Left ventricle myocardium inferior (tissue), 1 donor: ENCODE data around the gene SLC35B2. TPM values are rescaled to one million over a fixed set of nuclear protein-coding genes. Genes with fewer than 3 reads are reported as not detected.

Source experiments
- DNase-seq: peaks from one replicate; pipeline ENCODE4 v3.0.0-alpha.2; 2020
- H3K27ac ChIP-seq: fragments of 200-600 bp; replicated peaks from 2 replicates; pipeline ENCODE4 v1.8.0; 2021
- H3K27me3 ChIP-seq: fragments of 200-600 bp; 2 replicates; pipeline ENCODE4 v1.8.0; 2021; ENCODE audit warnings: low read depth
- H3K36me3 ChIP-seq: fragments of 200-600 bp; 2 replicates; pipeline ENCODE4 v1.8.0; 2021
- H3K4me1 ChIP-seq: fragments of 200-600 bp; 2 replicates; pipeline ENCODE4 v1.8.0; 2021
- H3K4me3 ChIP-seq: fragments of 200-600 bp; 2 replicates; pipeline ENCODE4 v1.8.0; 2021; ENCODE audit warnings: mild to moderate bottlenecking, moderate library complexity
- H3K9me3 ChIP-seq: fragments of 200-600 bp; replicated peaks from 2 replicates; pipeline ENCODE4 v1.8.0; 2021
- CTCF ChIP-seq: fragments of 200-600 bp; IDR thresholded peaks from 2 replicates; pipeline ENCODE4 v1.8.0; 2021; ENCODE audit warnings: antibody characterized with exemption, mild to moderate bottlenecking, borderline replicate concordance
- intact Hi-C: fragments of 100-400 bp; cut with micrococcal nuclease; formaldehyde crosslinking; loops from one replicate; pipeline ENCODE4 v1.11.0; 2022
- total RNA-seq: library from RNA; stranded (reverse); fragmentation: NEBNext Ultra II Directional; extraction: Animal tissue kit (Norgen Biotek cat#: 25700); gene quantifications from one replicate; pipeline ENCODE4 v1.2.1, GENCODE V29; 2021
- donor health status: DM: no; HTN: yes; CAD: no; lungs with severe emphysema.

The SLC35B2 gene
- total RNA-seq, 1 donor from 2014 or later: 20.2 TPM

- Histone ChIP-seq H3K9me3 (no peaks in the 10 kb centered on the region), H3K36me3 (no peaks in the 10 kb centered on the region), H3K4me1 (peaks cover 83% of the 10 kb centered on the region), H3K4me3 (peak overlapping the region; percentile 75), H3K27me3 (no peaks in the 10 kb centered on the region), H3K27ac (peak overlapping the region; percentile 98)
- peak; percentile 19 for TF ChIP-seq CTCF
- DNase-seq: peak; percentile 89
- intact Hi-C loops: no loop called here
Observed at GRCh38 chr6:44219053-44219814, 38.1 kb downstream of the SLC35B2 start.

- DNase-seq: peak; percentile 79
- Histone ChIP-seq H3K4me1 (peaks cover 68% of the 10 kb centered on the region), H3K27ac (peak overlapping the region; percentile 98), H3K27me3 (no peaks in the 10 kb centered on the region), H3K4me3 (peak overlapping the region; percentile 22), H3K36me3 (no peaks in the 10 kb centered on the region), H3K9me3 (no peaks in the 10 kb centered on the region)
- intact Hi-C loops: no loop called here
- no peak for TF ChIP-seq CTCF
Observed at GRCh38 chr6:44217332-44218143, 39.8 kb downstream of the SLC35B2 start.

GRCh38 chr6:44216677-44217331 lies 40.5 kb downstream of the SLC35B2 start, which contains the start of gene MYMX:
Gene MYMX (plus strand): TSS chr6:44216926. CDS start chr6:44217472, 546 bp downstream.
- H3K4me1 ChIP-seq: peaks cover 61% of the 10 kb centered on the region
- H3K4me3 ChIP-seq: peak within 1 kb of the TSS; percentile 22
- H3K27ac ChIP-seq: peak within 1 kb of the TSS; percentile 98
- H3K36me3 ChIP-seq: no peaks in the 10 kb centered on the region
- H3K9me3 ChIP-seq: no peaks in the 10 kb centered on the region
- intact Hi-C loops: no loop called here
- no peaks in the 10 kb centered on the region for H3K27me3 ChIP-seq
- TF ChIP-seq CTCF: no peak
- peak; percentile 46 for DNase-seq

- DNase-seq: no peak
- intact Hi-C loops: no loop called here
- H3K4me3 ChIP-seq: no peak overlapping the region
- H3K9me3 ChIP-seq: no peaks in the 10 kb centered on the region
- no peaks in the 10 kb centered on the region for H3K36me3 ChIP-seq
- no peak for TF ChIP-seq CTCF
- peaks cover 36% of the 10 kb centered on the region for H3K4me1 ChIP-seq
- no peak overlapping the region for H3K27ac ChIP-seq
- H3K27me3 ChIP-seq: no peaks in the 10 kb centered on the region
Observed at GRCh38 chr6:44214307-44214706, 43.0 kb downstream of the SLC35B2 start.

- no peaks in the 10 kb centered on the region for H3K9me3 ChIP-seq
- H3K27me3 ChIP-seq: no peaks in the 10 kb centered on the region
- TF ChIP-seq CTCF: no peak
- no peaks in the 10 kb centered on the region for H3K36me3 ChIP-seq
- DNase-seq: no peak
- intact Hi-C loops: no loop called here
- no peak overlapping the region for H3K27ac ChIP-seq
- peaks cover 5% of the 10 kb centered on the region for H3K4me1 ChIP-seq
- H3K4me3 ChIP-seq: no peak overlapping the region
Observed at GRCh38 chr6:44211284-44211683, 46.0 kb downstream of the SLC35B2 start.
